Peyer's patch (tissue), 4 donors: ENCODE measurements around the gene ZDHHC19. TPM values are rescaled to one million over a fixed set of nuclear protein-coding genes. Genes with fewer than 3 reads are reported as not detected.

ENCODE experiments used
- DNase-seq, 3 donors: peaks; one replicate each; pipeline ENCODE4 v3.0.0-alpha.2; 2017 to 2019
- H3K27ac ChIP-seq, 4 donors: fragments of 200-600 bp; sonication (generic); one replicate each; pipeline ENCODE4 v1.5.1; 2016 to 2019
- H3K27me3 ChIP-seq, 2 donors: fragments of 200-600 bp; sonication (generic); one replicate each; pipeline ENCODE4 v1.5.1; 2019
- H3K36me3 ChIP-seq, 3 donors: fragments of 200-600 bp; sonication (generic); one replicate each; pipeline ENCODE4 v1.5.1; 2016 to 2019
- H3K4me1 ChIP-seq, 4 donors: fragments of 200-600 bp; sonication (generic); one replicate each; pipeline ENCODE4 v1.5.1; 2016 to 2019
- H3K4me3 ChIP-seq, 4 donors: fragments of 200-600 bp; sonication (generic); 1 replicate in 3 of 4; 2 replicates in 1 of 4; pipeline ENCODE4 v1.5.1; 2016 to 2019; ENCODE audit warnings: mild to moderate bottlenecking in 1 of 4
- H3K9me3 ChIP-seq, 4 donors: fragments of 200-600 bp; sonication (generic); one replicate each; pipeline ENCODE4 v1.5.1; 2016 to 2019; ENCODE audit warnings: mild to moderate bottlenecking in 1 of 4
- POLR2A ChIP-seq, 2 donors: fragments of 450-650 bp; IDR thresholded peaks; one replicate each; pipeline ENCODE4 v1.5.1; 2017; ENCODE audit warnings: antibody characterized with exemption in 2 of 2, mild to moderate bottlenecking in 2 of 2, moderate library complexity in 2 of 2
- total RNA-seq, 4 donors: library from RNA; depleted of rRNA; stranded (reverse); fragments of >200 nt; gene quantifications; one replicate each; pipeline ENCODE4 v1.1.0, GENCODE V29; 2016
- TF ChIP-seq, protein P1 (sequence below), 6 experiments: fragments of 450-650 bp in 4 of 6; fragments of 200-600 bp in 2 of 6; sonication (generic) in 1 of 6; IDR thresholded peaks; one replicate each; pipeline ENCODE4 v1.5.1; 2017 to 2019; ENCODE audit warnings: antibody characterized with exemption in 6 of 6, mild to moderate bottlenecking in 3 of 6, moderate library complexity in 1 of 6

Gene ZDHHC19
- total RNA-seq, 4 donors from 2014 or later, result not detected

- no peak overlapping the region for H3K27ac ChIP-seq
- no peak for DNase-seq
- H3K4me3 ChIP-seq, result no peak overlapping the region
- no peak for TF ChIP-seq POLR2A (IDR thresholded peaks at IDR 0.05)
- TF ChIP-seq, protein P1, sequence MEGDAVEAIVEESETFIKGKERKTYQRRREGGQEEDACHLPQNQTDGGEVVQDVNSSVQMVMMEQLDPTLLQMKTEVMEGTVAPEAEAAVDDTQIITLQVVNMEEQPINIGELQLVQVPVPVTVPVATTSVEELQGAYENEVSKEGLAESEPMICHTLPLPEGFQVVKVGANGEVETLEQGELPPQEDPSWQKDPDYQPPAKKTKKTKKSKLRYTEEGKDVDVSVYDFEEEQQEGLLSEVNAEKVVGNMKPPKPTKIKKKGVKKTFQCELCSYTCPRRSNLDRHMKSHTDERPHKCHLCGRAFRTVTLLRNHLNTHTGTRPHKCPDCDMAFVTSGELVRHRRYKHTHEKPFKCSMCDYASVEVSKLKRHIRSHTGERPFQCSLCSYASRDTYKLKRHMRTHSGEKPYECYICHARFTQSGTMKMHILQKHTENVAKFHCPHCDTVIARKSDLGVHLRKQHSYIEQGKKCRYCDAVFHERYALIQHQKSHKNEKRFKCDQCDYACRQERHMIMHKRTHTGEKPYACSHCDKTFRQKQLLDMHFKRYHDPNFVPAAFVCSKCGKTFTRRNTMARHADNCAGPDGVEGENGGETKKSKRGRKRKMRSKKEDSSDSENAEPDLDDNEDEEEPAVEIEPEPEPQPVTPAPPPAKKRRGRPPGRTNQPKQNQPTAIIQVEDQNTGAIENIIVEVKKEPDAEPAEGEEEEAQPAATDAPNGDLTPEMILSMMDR (IDR thresholded peaks at IDR 0.05), result no peak
- H3K9me3 ChIP-seq, result no peaks in the 10 kb centered on the region
- no peaks in the 10 kb centered on the region for H3K4me1 ChIP-seq
- H3K27me3 ChIP-seq, result no peaks in the 10 kb centered on the region
- H3K36me3 ChIP-seq, result peaks cover 0 to 10% (median 0%) of the 10 kb centered on the region in 3 donors
Measured at GRCh38 chr3:196227121-196227561, 15.9 kb upstream of the ZDHHC19 start.

DNA sequence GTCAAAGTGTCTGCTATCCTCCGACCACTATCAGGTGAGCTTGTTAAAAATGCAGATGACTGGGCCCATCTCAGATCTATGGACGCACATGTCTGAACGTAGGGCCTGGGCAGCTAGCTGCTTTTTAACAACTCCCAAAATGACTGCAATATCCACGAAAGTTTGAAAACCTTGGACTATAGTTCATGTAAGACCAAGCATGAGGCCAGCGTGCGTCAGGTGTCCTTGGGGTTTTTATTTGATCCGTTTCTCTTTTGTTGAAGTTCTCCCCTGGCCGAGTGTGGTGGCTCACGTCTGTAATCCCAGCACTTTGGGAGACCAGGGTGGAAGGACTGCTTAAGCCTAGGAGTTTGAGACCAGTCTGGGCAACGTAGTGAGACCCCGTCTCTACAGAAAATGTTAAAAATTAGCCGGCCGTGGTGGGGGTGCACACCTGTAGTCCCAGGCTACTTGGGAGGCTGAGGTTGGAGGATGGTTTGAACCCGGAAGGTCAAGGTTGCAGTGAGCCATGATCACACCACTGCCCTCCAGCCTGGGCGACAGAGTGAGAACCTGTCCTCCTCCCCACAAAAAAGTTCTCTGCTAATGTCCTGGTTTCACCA, 14.7 kb upstream of the ZDHHC19 start:
- no peaks in the 10 kb centered on the region for H3K4me1 ChIP-seq
- DNase-seq, result no peak
- TF ChIP-seq POLR2A (IDR thresholded peaks at IDR 0.05), result no peak
- TF ChIP-seq, protein P1 (IDR thresholded peaks at IDR 0.05), result no peak

DNA sequence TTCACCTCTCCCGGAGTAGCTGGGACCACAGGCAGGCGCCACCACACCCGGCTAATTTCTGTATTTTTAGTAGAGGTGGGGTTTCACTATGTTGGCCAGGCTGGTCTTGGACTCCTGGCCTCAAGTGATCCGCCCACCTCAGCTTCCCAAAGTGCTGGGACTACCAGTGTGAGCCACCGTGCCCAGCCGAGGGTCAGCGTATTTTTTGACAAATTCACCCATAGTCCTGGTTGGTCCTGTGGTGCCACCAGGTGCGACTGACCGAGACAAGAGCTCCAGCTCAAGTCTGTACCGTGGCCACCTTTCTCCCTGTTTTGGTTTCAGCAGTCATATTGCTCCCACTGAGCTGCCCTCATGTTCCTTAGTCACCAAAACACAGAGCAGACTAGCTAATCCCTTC, 13.9 kb upstream of the ZDHHC19 start:
- no peak for DNase-seq
- TF ChIP-seq POLR2A (IDR thresholded peaks at IDR 0.05), result no peak
- TF ChIP-seq, protein P1 (IDR thresholded peaks at IDR 0.05), result no peak
- H3K27ac ChIP-seq, result no peak overlapping the region

More for the DNA sequence above, 14.7 kb upstream of the ZDHHC19 start:
- H3K27ac ChIP-seq, result no peak overlapping the region
- H3K27me3 ChIP-seq, result no peaks in the 10 kb centered on the region
- H3K4me3 ChIP-seq, result no peak overlapping the region
- H3K9me3 ChIP-seq, result no peaks in the 10 kb centered on the region
- H3K36me3 ChIP-seq, result peaks cover 0 to 3% (median 0%) of the 10 kb centered on the region in 3 donors

GRCh38 chr3:196222876-196223595, 11.8 kb upstream of the ZDHHC19 start:
- no peak overlapping the region for H3K4me3 ChIP-seq
- no peaks in the 10 kb centered on the region for H3K27me3 ChIP-seq
- H3K27ac ChIP-seq, result no peak overlapping the region
- H3K36me3 ChIP-seq, result no peaks in the 10 kb centered on the region
- H3K4me1 ChIP-seq, result peaks cover 0 to 22% (median 0%) of the 10 kb centered on the region in 4 donors
- TF ChIP-seq, protein P1 (IDR thresholded peaks at IDR 0.05), result no peak
- no peak for TF ChIP-seq POLR2A (IDR thresholded peaks at IDR 0.05)
- DNase-seq, result no peak
- no peaks in the 10 kb centered on the region for H3K9me3 ChIP-seq

More for the DNA sequence above, 13.9 kb upstream of the ZDHHC19 start:
- Histone ChIP-seq H3K27me3 (no peaks in the 10 kb centered on the region), H3K4me1 (peaks cover 0 to 4% (median 0%) of the 10 kb centered on the region in 4 donors), H3K4me3 (no peak overlapping the region), H3K9me3 (no peaks in the 10 kb centered on the region), H3K36me3 (peaks cover 0 to 3% (median 0%) of the 10 kb centered on the region in 3 donors)

- Histone ChIP-seq H3K4me3 (no peak overlapping the region), H3K27me3 (no peaks in the 10 kb centered on the region), H3K4me1 (peaks cover 0 to 24% (median 0%) of the 10 kb centered on the region in 4 donors), H3K27ac (no peak overlapping the region), H3K36me3 (no peaks in the 10 kb centered on the region), H3K9me3 (no peaks in the 10 kb centered on the region)
- DNase-seq, result no peak
- TF ChIP-seq, protein P1 (IDR thresholded peaks at IDR 0.05), result no peak
- TF ChIP-seq POLR2A (IDR thresholded peaks at IDR 0.05), result no peak
Measured at GRCh38 chr3:196220991-196221390, 9.8 kb upstream of the ZDHHC19 start.
